Measurements from ENCODE around the gene TTC28. TPM values are rescaled to one million over a fixed set of nuclear protein-coding genes. Genes with fewer than 3 reads are reported as not detected.
"Not testable (repeated sequence)": the region's sequence is repeated elsewhere in the genome, so short reads cannot be mapped to it uniquely, and the experiment has no call there.

TTC28 gene
- total RNA-seq, 6 experiments from 2014 or later, result 10.8 to 18.9 (median 13.6) TPM

GRCh38 chr22:28563636-28564035 lies 116.0 kb downstream of the TTC28 start:
- TF ChIP-seq CTCF (IDR thresholded peaks at IDR 0.05), result no peak
- H3K36me3 Mint-ChIP-seq (ENCODE audit: low read depth), result no peaks in the 10 kb centered on the region
- H3K27me3 Mint-ChIP-seq (ENCODE audit: insufficient read depth), result no peaks in the 10 kb centered on the region
- no peak overlapping the region for H3K4me3 Mint-ChIP-seq
- no peak overlapping the region for H3K27ac Mint-ChIP-seq
- no peaks in the 10 kb centered on the region for H3K9me3 Mint-ChIP-seq
- no peak for DNase-seq
- H3K4me1 Mint-ChIP-seq (ENCODE audit: low read depth), result peaks cover 15% of the 10 kb centered on the region

- TF ChIP-seq CTCF (IDR thresholded peaks at IDR 0.05), result no peak
- Mint-ChIP-seq H3K36me3 (ENCODE audit: low read depth) (no peaks in the 10 kb centered on the region), H3K27ac (no peak overlapping the region), H3K4me3 (no peak overlapping the region), H3K9me3 (no peaks in the 10 kb centered on the region), H3K27me3 (ENCODE audit: insufficient read depth) (no peaks in the 10 kb centered on the region), H3K4me1 (ENCODE audit: low read depth) (peaks cover 15% of the 10 kb centered on the region)
- DNase-seq, result no peak
Measured at GRCh38 chr22:28562324-28562723, 117.3 kb downstream of the TTC28 start.

- not testable (repeated sequence) for H3K27ac Mint-ChIP-seq; DNase-seq; H3K4me3 Mint-ChIP-seq; H3K9me3 Mint-ChIP-seq; H3K36me3 Mint-ChIP-seq (ENCODE audit: low read depth); H3K27me3 Mint-ChIP-seq (ENCODE audit: insufficient read depth)
- H3K4me1 Mint-ChIP-seq (ENCODE audit: low read depth), result peaks cover 15% of the 10 kb centered on the region
Measured at GRCh38 chr22:28560743-28561101, 118.9 kb downstream of the TTC28 start.

- Mint-ChIP-seq H3K27me3 (ENCODE audit: insufficient read depth) (no peaks in the 10 kb centered on the region), H3K4me3 (no peak overlapping the region), H3K9me3 (no peaks in the 10 kb centered on the region), H3K27ac (peak overlapping the region; percentile 25), H3K36me3 (ENCODE audit: low read depth) (no peaks in the 10 kb centered on the region), H3K4me1 (ENCODE audit: low read depth) (peaks cover 15% of the 10 kb centered on the region)
- TF ChIP-seq CTCF (IDR thresholded peaks at IDR 0.05), result no peak
- DNase-seq, result peak; percentile 54
Measured at GRCh38 chr22:28560046-28560742, 119.4 kb downstream of the TTC28 start.

GRCh38 chr22:28557184-28557583 lies 122.5 kb downstream of the TTC28 start:
- Mint-ChIP-seq H3K4me3 (no peak overlapping the region), H3K27me3 (ENCODE audit: insufficient read depth) (no peaks in the 10 kb centered on the region), H3K36me3 (ENCODE audit: low read depth) (no peaks in the 10 kb centered on the region), H3K4me1 (ENCODE audit: low read depth) (peaks cover 15% of the 10 kb centered on the region), H3K9me3 (no peaks in the 10 kb centered on the region), H3K27ac (no peak overlapping the region)
- no peak for TF ChIP-seq CTCF (IDR thresholded peaks at IDR 0.05)
- no peak for DNase-seq

- H3K27ac Mint-ChIP-seq; H3K36me3 Mint-ChIP-seq (ENCODE audit: low read depth); H3K27me3 Mint-ChIP-seq (ENCODE audit: insufficient read depth); H3K4me1 Mint-ChIP-seq (ENCODE audit: low read depth); H3K4me3 Mint-ChIP-seq; DNase-seq; H3K9me3 Mint-ChIP-seq: not testable (repeated sequence)
Measured at GRCh38 chr22:28553108-28553866, 126.4 kb downstream of the TTC28 start.
